Measurements from ENCODE around the gene BEX3. TPM values are rescaled to one million over a fixed set of nuclear protein-coding genes. Genes with fewer than 3 reads are reported as not detected.
"Not testable (repeated sequence)": the region's sequence is repeated elsewhere in the genome, so short reads cannot be mapped to it uniquely, and the experiment has no call there.

BEX3 gene
- total RNA-seq, 2 donors from 2014 or later: 71.9 to 77.3 TPM

DNA sequence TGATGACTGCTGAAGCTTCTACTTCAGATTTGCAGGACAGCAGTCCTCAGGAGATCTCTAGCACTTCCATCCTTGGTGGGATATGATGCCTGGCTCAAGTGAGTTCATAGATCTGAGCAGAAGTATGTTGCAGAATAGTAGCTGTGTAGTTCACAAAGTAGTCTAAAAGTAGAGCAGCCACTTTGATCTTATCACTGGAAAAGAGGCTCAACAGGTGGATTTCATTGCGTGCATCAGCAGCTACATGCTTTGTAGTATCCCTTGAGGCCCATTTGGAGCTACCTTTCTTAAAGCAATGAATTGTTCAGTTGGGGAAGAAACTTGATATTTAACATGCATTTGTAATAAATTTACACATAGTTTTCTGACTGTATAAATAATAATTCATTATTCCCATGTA is 29.9 kb downstream of the BEX3 start:
- no peak overlapping the region for H3K4me3 ChIP-seq
- 100% methylated on average over 1 of the region's 1 CpG for WGBS, 2 donors
- TF ChIP-seq, protein P1, sequence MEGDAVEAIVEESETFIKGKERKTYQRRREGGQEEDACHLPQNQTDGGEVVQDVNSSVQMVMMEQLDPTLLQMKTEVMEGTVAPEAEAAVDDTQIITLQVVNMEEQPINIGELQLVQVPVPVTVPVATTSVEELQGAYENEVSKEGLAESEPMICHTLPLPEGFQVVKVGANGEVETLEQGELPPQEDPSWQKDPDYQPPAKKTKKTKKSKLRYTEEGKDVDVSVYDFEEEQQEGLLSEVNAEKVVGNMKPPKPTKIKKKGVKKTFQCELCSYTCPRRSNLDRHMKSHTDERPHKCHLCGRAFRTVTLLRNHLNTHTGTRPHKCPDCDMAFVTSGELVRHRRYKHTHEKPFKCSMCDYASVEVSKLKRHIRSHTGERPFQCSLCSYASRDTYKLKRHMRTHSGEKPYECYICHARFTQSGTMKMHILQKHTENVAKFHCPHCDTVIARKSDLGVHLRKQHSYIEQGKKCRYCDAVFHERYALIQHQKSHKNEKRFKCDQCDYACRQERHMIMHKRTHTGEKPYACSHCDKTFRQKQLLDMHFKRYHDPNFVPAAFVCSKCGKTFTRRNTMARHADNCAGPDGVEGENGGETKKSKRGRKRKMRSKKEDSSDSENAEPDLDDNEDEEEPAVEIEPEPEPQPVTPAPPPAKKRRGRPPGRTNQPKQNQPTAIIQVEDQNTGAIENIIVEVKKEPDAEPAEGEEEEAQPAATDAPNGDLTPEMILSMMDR (IDR thresholded peaks at IDR 0.05): no peak
- no peak for TF ChIP-seq POLR2A (IDR thresholded peaks at IDR 0.05)
- no peak overlapping the region for H3K27ac ChIP-seq
- no peaks in the 10 kb centered on the region for H3K9me3 ChIP-seq
- intact Hi-C loops (cut with DNase I): no loop called here
- ATAC-seq (no peak), DNase-seq (no peak)
- H3K27me3 ChIP-seq: no peaks in the 10 kb centered on the region
- no peaks in the 10 kb centered on the region for H3K4me1 ChIP-seq
- no peaks in the 10 kb centered on the region for H3K36me3 ChIP-seq (replicated peaks in 1 of 2; ENCODE audit: insufficient read depth in 1 of 2, low read depth in 2 of 2)

DNA sequence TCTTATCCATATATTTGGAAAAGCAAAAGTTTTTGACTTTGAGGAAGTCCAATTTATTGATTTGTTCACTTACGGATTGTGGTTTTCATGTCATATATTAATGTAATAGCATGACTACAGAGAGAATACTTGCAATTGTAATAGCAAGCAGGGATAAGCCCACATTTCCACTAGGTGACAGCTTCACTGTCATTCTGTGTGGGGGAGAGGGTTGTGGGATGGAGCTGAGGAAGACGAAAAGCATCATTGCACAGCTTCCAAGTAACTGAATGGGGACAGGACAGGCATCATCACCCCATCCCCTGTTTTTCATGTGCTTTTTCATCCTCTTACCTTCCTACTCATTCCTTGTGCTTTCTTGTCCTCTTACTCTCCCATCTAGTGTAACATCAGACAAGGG is 31.4 kb downstream of the BEX3 start:
- Histone ChIP-seq H3K9me3 (no peaks in the 10 kb centered on the region), H3K4me3 (no peak overlapping the region), H3K27me3 (no peaks in the 10 kb centered on the region), H3K27ac (no peak overlapping the region), H3K4me1 (no peaks in the 10 kb centered on the region), H3K36me3 (replicated peaks in 1 of 2; ENCODE audit: insufficient read depth in 1 of 2, low read depth in 2 of 2) (no peaks in the 10 kb centered on the region)
- DNase-seq (no peak), ATAC-seq (no peak)
- 91 to 94% methylated on average over 2 of the region's 2 CpGs for WGBS, 2 donors
- intact Hi-C loops (cut with DNase I): no loop called here
- TF ChIP-seq POLR2A (IDR thresholded peaks at IDR 0.05): no peak
- TF ChIP-seq, protein P1 (IDR thresholded peaks at IDR 0.05): no peak

DNA sequence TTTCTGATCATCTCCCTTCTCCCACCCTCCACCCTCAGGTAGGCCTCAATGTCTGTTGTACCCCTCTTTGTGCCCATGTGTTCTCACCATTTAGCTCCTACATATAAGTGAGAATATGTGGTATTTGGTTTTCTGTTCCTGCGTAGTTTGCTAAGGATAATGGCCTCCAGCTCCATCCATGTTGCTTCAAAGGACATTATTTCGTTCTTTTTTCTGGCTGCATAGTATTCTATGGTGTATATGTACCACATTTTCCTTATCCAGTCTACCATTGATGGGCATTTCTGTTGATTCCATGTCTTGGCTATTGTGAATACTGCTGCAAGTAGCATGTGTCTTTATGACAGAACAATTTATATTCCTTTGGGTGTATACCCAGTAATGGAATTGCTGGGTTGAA is 35.4 kb downstream of the BEX3 start:
- intact Hi-C loops (cut with DNase I); H3K4me1 ChIP-seq; H3K27me3 ChIP-seq; H3K36me3 ChIP-seq (replicated peaks in 1 of 2; ENCODE audit: insufficient read depth in 1 of 2, low read depth in 2 of 2); H3K27ac ChIP-seq; H3K9me3 ChIP-seq; ATAC-seq; H3K4me3 ChIP-seq; DNase-seq: not testable (repeated sequence)
- WGBS, 2 donors: 86 to 89% methylated on average over 1 to 2 of the region's 2 CpGs

DNA sequence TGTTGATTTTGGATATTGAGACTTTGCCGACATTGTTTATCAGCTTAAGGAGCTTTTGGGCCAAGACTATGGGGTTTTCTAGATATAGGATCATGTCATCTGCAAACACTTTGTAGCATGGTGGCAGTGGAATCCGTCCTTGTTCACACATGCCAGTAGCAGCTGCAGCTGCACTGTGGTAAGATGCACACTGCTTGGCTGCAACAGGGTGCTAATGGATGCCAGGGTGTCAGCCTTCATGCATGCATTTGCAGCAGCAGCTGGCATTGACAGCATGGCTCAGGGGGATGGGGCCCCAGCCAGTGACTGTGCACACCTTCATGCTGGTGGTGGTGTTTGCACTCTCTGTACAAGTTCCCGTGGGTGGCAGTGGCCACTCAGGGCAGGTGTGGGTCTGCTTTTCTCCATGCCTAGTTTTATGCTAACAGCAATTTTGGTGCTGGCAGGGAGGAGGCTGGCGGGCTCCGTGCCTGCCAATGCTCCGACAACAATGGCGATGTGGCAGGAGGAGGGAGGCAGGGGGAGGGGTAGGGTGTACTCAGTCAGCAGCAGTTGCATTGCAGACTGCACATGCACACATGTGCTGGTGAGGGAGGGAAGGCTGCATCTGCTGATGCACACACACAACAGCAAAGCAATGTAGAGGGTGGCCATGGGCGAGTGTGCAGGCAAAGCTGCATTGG is 37.5 kb downstream of the BEX3 start:
- H3K4me3 ChIP-seq: no peak overlapping the region
- no peaks in the 10 kb centered on the region for H3K9me3 ChIP-seq
- TF ChIP-seq, protein P1 (IDR thresholded peaks at IDR 0.05): no peak
- no peak for TF ChIP-seq POLR2A (IDR thresholded peaks at IDR 0.05)
- no peak overlapping the region for H3K27ac ChIP-seq
- DNase-seq (no peak), ATAC-seq (no peak)
- intact Hi-C loops (cut with DNase I): no loop called here
- no peaks in the 10 kb centered on the region for H3K36me3 ChIP-seq (replicated peaks in 1 of 2; ENCODE audit: insufficient read depth in 1 of 2, low read depth in 2 of 2)
- WGBS, 2 donors: 78 to 90% methylated on average over 5 to 6 of the region's 8 CpGs
- no peaks in the 10 kb centered on the region for H3K27me3 ChIP-seq
- no peaks in the 10 kb centered on the region for H3K4me1 ChIP-seq

DNA sequence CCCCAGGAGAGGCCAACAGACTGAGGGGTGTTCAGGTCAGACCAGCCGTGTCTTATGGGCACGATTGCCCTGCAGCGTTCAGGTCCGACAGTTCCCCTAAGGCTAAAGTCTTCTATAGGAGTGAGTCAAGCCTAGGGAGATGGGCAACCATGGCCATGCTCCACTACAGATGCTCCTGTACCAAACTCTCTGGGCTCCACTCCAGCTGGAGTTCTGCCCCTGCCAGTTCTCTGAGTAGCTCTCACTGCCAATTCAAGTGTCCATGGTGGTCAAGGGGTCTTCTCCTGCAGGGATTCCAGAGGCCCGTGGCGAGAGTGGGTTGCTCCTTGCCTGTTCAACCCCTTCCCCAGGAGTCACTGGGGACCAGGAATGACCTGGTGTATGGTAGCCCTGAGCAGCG is 38.2 kb downstream of the BEX3 start:
- Histone ChIP-seq H3K4me3 (no peak overlapping the region), H3K9me3 (no peaks in the 10 kb centered on the region), H3K4me1 (no peaks in the 10 kb centered on the region), H3K27me3 (no peaks in the 10 kb centered on the region), H3K36me3 (replicated peaks in 1 of 2; ENCODE audit: insufficient read depth in 1 of 2, low read depth in 2 of 2) (no peaks in the 10 kb centered on the region), H3K27ac (no peak overlapping the region)
- intact Hi-C loops (cut with DNase I): no loop called here
- ATAC-seq: no peak
- no peak for DNase-seq
- 93 to 100% methylated on average over 1 to 6 of the region's 7 CpGs for WGBS, 2 donors
- TF ChIP-seq, protein P1 (IDR thresholded peaks at IDR 0.05): no peak
- no peak for TF ChIP-seq POLR2A (IDR thresholded peaks at IDR 0.05)

Data from body of pancreas (tissue), 4 donors.